Ascending aorta (tissue), 2 donors: ENCODE results near the gene VEGFA. TPM values are rescaled to one million over a fixed set of nuclear protein-coding genes. Genes with fewer than 3 reads are reported as not detected.

Source experiments
- DNase-seq, 2 donors: peaks; one replicate each; pipeline ENCODE4 v3.0.0-alpha.2; 2019; ENCODE audit warnings: low spot score in 2 of 2
- H3K27ac ChIP-seq, 2 donors: fragments of 200-600 bp; sonication (generic); one replicate each; pipeline ENCODE4 v1.5.1; 2016 to 2017; ENCODE audit warnings: mild to moderate bottlenecking in 1 of 2
- H3K27me3 ChIP-seq: fragments of 200-600 bp; sonication (generic); one replicate; pipeline ENCODE4 v1.5.1; 2017
- H3K36me3 ChIP-seq, 2 donors: fragments of 200-600 bp; sonication (generic); one replicate each; pipeline ENCODE4 v1.5.1; 2016
- H3K4me1 ChIP-seq, 2 donors: fragments of 200-600 bp; sonication (generic); one replicate each; pipeline ENCODE4 v1.5.1; 2016 to 2017; ENCODE audit warnings: mild to moderate bottlenecking in 1 of 2
- H3K4me3 ChIP-seq, 2 donors: fragments of 200-600 bp; sonication (generic); one replicate each; pipeline ENCODE4 v1.5.1; 2016 to 2017; ENCODE audit warnings: mild to moderate bottlenecking in 1 of 2
- H3K9me3 ChIP-seq, 2 donors: fragments of 200-600 bp; sonication (generic); one replicate each; pipeline ENCODE4 v1.5.1; 2016
- CTCF ChIP-seq, 3 experiments: fragments of 200-600 bp in 2 of 3; fragments of 450-650 bp in 1 of 3; sonication (generic) in 2 of 3; IDR thresholded peaks; one replicate each; pipeline ENCODE4 v1.5.1; 2016 to 2019; ENCODE audit warnings: antibody characterized with exemption in 3 of 3, mild to moderate bottlenecking in 1 of 3, moderate library complexity in 1 of 3
- intact Hi-C: fragments of 100-400 bp; cut with DNase I; formaldehyde crosslinking; loops from one replicate; pipeline ENCODE4 v1.15.1; 2023
- total RNA-seq: library from RNA; depleted of rRNA; stranded (reverse); fragments of >200 nt; gene quantifications from one replicate; pipeline ENCODE4 v1.1.0, GENCODE V29; 2016

VEGFA gene
- total RNA-seq, 1 donor from 2014 or later, result 110 TPM

- no peak overlapping the region for H3K4me3 ChIP-seq
- intact Hi-C loops, result no loop called here
Observed at GRCh38 chr6:43808412-43808811, 38.4 kb downstream of the VEGFA start.

GRCh38 chr6:43809417-43810305 lies 39.6 kb downstream of the VEGFA start:
- no peaks in the 10 kb centered on the region for H3K36me3 ChIP-seq
- TF ChIP-seq CTCF (IDR thresholded peaks at IDR 0.05), result no peak
- intact Hi-C loops, result no loop called here
- no peaks in the 10 kb centered on the region for H3K27me3 ChIP-seq
- no peak for DNase-seq
- H3K27ac ChIP-seq, result no peak overlapping the region
- no peaks in the 10 kb centered on the region for H3K9me3 ChIP-seq
- H3K4me1 ChIP-seq, result no peaks in the 10 kb centered on the region
- H3K4me3 ChIP-seq, result no peak overlapping the region

More at GRCh38 chr6:43808412-43808811, 38.4 kb downstream of the VEGFA start:
- Histone ChIP-seq H3K4me1 (no peaks in the 10 kb centered on the region), H3K36me3 (no peaks in the 10 kb centered on the region), H3K9me3 (no peaks in the 10 kb centered on the region), H3K27ac (no peak overlapping the region), H3K27me3 (no peaks in the 10 kb centered on the region)
- TF ChIP-seq CTCF (IDR thresholded peaks at IDR 0.05), result no peak
- DNase-seq, result no peak

- intact Hi-C loops, result no loop called here
- Histone ChIP-seq H3K36me3 (no peaks in the 10 kb centered on the region), H3K4me1 (no peaks in the 10 kb centered on the region), H3K4me3 (no peak overlapping the region), H3K27ac (no peak overlapping the region), H3K9me3 (no peaks in the 10 kb centered on the region), H3K27me3 (no peaks in the 10 kb centered on the region)
- TF ChIP-seq CTCF (IDR thresholded peaks at IDR 0.05), result no peak
- DNase-seq, result no peak
Observed at GRCh38 chr6:43810965-43811732, 41.1 kb downstream of the VEGFA start.

- H3K4me3 ChIP-seq, result no peak overlapping the region
Observed at GRCh38 chr6:43811733-43812099, 41.7 kb downstream of the VEGFA start.

More at GRCh38 chr6:43811733-43812099, 41.7 kb downstream of the VEGFA start:
- no peaks in the 10 kb centered on the region for H3K36me3 ChIP-seq
- no peaks in the 10 kb centered on the region for H3K27me3 ChIP-seq
- DNase-seq, result no peak
- intact Hi-C loops, result no loop called here
- H3K9me3 ChIP-seq, result no peaks in the 10 kb centered on the region
- TF ChIP-seq CTCF (IDR thresholded peaks at IDR 0.05), result no peak
- H3K27ac ChIP-seq, result no peak overlapping the region
- no peaks in the 10 kb centered on the region for H3K4me1 ChIP-seq
